ENCODE results near the gene CLIC4.

Gene CLIC4

GRCh38 chr1:24756395-24756794 is 11.1 kb downstream of the CLIC4 start:
- Histone ChIP-seq H3K36me3 (ENCODE audit: insufficient read depth, low read length) (0 out of 2 replicates have a peak, but pooled peaks cover 2% of the 10 kb centered on the region), H2AFZ (ENCODE audit: low read depth, low read length) (no peak overlapping the region), H3K4me1 (ENCODE audit: insufficient read depth, low read length) (peaks cover 3% of the 10 kb centered on the region; the same call in 1 of the 2 replicates), H3K27me3 (ENCODE audit: insufficient read depth, low read length, poor library complexity) (no peaks in the 10 kb centered on the region), H4K20me1 (ENCODE audit: insufficient read depth, low read length) (peaks cover 56% of the 10 kb centered on the region), H3K9me3 (ENCODE audit: insufficient read depth, low read length, severe bottlenecking) (no peaks in the 10 kb centered on the region), H3K9ac (ENCODE audit: low read depth, low read length) (no peak overlapping the region), H3K4me2 (ENCODE audit: insufficient read depth, low read length) (no peak overlapping the region), H3K4me3 (ENCODE audit: low read depth in 1 of 2, low read length in 2 of 2) (no peak overlapping the region), H3K27ac (ENCODE audit: low read length) (no peak overlapping the region), H3K79me2 (ENCODE audit: insufficient read depth, low read length) (peaks cover 92% of the 10 kb centered on the region)
- no peak for TF ChIP-seq CTCF (IDR thresholded peaks at IDR 0.05; ENCODE audit: borderline replicate concordance, extremely low read depth, low read length, poor library complexity, severe bottlenecking)
- no peak for TF ChIP-seq EZH2 (IDR thresholded peaks at IDR 0.05; ENCODE audit: borderline replicate concordance, low read depth, low read length, severe bottlenecking)
- ATAC-seq (ENCODE audit: insufficient read depth, low read depth) (no peak), DNase-seq (no peak)

- Histone ChIP-seq H3K36me3 (ENCODE audit: insufficient read depth, low read length) (0 out of 2 replicates have a peak, but pooled peaks cover 2% of the 10 kb centered on the region), H3K4me3 (ENCODE audit: low read depth in 1 of 2, low read length in 2 of 2) (no peak overlapping the region), H3K9me3 (ENCODE audit: insufficient read depth, low read length, severe bottlenecking) (no peaks in the 10 kb centered on the region), H3K79me2 (ENCODE audit: insufficient read depth, low read length) (peaks cover 92% of the 10 kb centered on the region), H3K27me3 (ENCODE audit: insufficient read depth, low read length, poor library complexity) (no peaks in the 10 kb centered on the region), H2AFZ (ENCODE audit: low read depth, low read length) (no peak overlapping the region), H4K20me1 (ENCODE audit: insufficient read depth, low read length) (peaks cover 51% of the 10 kb centered on the region), H3K4me1 (ENCODE audit: insufficient read depth, low read length) (no peaks in the 10 kb centered on the region), H3K9ac (ENCODE audit: low read depth, low read length) (no peak overlapping the region), H3K4me2 (ENCODE audit: insufficient read depth, low read length) (no peak overlapping the region), H3K27ac (ENCODE audit: low read length) (no peak overlapping the region)
- no peak for ATAC-seq (ENCODE audit: insufficient read depth, low read depth)
- no peak for TF ChIP-seq CTCF (IDR thresholded peaks at IDR 0.05; ENCODE audit: borderline replicate concordance, extremely low read depth, low read length, poor library complexity, severe bottlenecking)
- no peak for TF ChIP-seq EZH2 (IDR thresholded peaks at IDR 0.05; ENCODE audit: borderline replicate concordance, low read depth, low read length, severe bottlenecking)
- no peak for DNase-seq
Measured at GRCh38 chr1:24759492-24759891, 14.2 kb downstream of the CLIC4 start.

- Histone ChIP-seq H3K79me2 (ENCODE audit: insufficient read depth, low read length) (peaks cover 93% of the 10 kb centered on the region), H3K36me3 (ENCODE audit: insufficient read depth, low read length) (0 out of 2 replicates have a peak, but pooled peaks cover 2% of the 10 kb centered on the region), H3K27ac (ENCODE audit: low read length) (no peak overlapping the region), H3K27me3 (ENCODE audit: insufficient read depth, low read length, poor library complexity) (no peaks in the 10 kb centered on the region), H3K9me3 (ENCODE audit: insufficient read depth, low read length, severe bottlenecking) (no peaks in the 10 kb centered on the region), H3K4me3 (ENCODE audit: low read depth in 1 of 2, low read length in 2 of 2) (no peak overlapping the region), H3K4me2 (ENCODE audit: insufficient read depth, low read length) (no peak overlapping the region), H2AFZ (ENCODE audit: low read depth, low read length) (no peak overlapping the region), H3K9ac (ENCODE audit: low read depth, low read length) (no peak overlapping the region), H4K20me1 (ENCODE audit: insufficient read depth, low read length) (peaks cover 53% of the 10 kb centered on the region), H3K4me1 (ENCODE audit: insufficient read depth, low read length) (no peaks in the 10 kb centered on the region)
- ATAC-seq (ENCODE audit: insufficient read depth, low read depth) (no peak), DNase-seq (no peak)
- no peak for TF ChIP-seq EZH2 (IDR thresholded peaks at IDR 0.05; ENCODE audit: borderline replicate concordance, low read depth, low read length, severe bottlenecking)
- no peak for TF ChIP-seq CTCF (IDR thresholded peaks at IDR 0.05; ENCODE audit: borderline replicate concordance, extremely low read depth, low read length, poor library complexity, severe bottlenecking)
Measured at GRCh38 chr1:24761582-24761981, 16.3 kb downstream of the CLIC4 start.
